SK-N-SH (cell line): ENCODE data around the gene CTXND1. TPM values are rescaled to one million over a fixed set of nuclear protein-coding genes. Genes with fewer than 3 reads are reported as not detected.

Source experiments
- CTCF ChIA-PET: fragments of 300-600, 350-600 bp; formaldehyde crosslinking; extraction: SDS; loops from one replicate; lab custom pipeline; 2021; lab: Yijun Ruan, JAX
- POLR2A ChIA-PET: fragments of 350-600 bp; sonication (Branson Sonifier 250); formaldehyde crosslinking; extraction: SDS; loops from one replicate; lab custom pipeline; 2020; ENCODE audit warnings: antibody characterized with exemption, inconsistent platforms; lab: Yijun Ruan, JAX
- DNase-seq: peaks from one replicate; pipeline ENCODE4 v3.0.0; 2012
- H2AFZ ChIP-seq: fragments of 200-600 bp; sonication (generic); 2 replicates; pipeline ENCODE4 v1.8.1; 2016; ENCODE audit warnings: antibody characterized with exemption, mild to moderate bottlenecking, low read depth
- H3F3A ChIP-seq: fragments of 200-600 bp; sonication (generic); replicated peaks from 2 replicates; pipeline ENCODE3; 2016; ENCODE audit warnings: antibody characterized with exemption, mild to moderate bottlenecking; ENCODE audit not compliant: insufficient read depth
- H3K27ac ChIP-seq, 2 experiments: fragments of 200-500 bp in 1 of 2; fragments of 200-600 bp in 1 of 2; sonication (Bioruptor generic) in 1 of 2; sonication (generic), shearing (Covaris generic) in 1 of 2; 2 replicates each; pipeline versions ENCODE4 v1.5.1 to v1.6.1; 2014 to 2016; ENCODE audit warnings: low read depth in 2 of 2, inconsistent platforms in 1 of 2, low read length in 1 of 2, mild to moderate bottlenecking in 1 of 2, mixed read lengths in 1 of 2
- H3K27me3 ChIP-seq: fragments of 200-600 bp; sonication (generic), shearing (Covaris generic); 2 replicates; pipeline ENCODE4 v1.6.1; 2016; ENCODE audit warnings: mixed run types; ENCODE audit not compliant: insufficient read depth
- H3K36me3 ChIP-seq, 2 experiments: fragments of 200-500 bp in 1 of 2; fragments of 200-600 bp in 1 of 2; sonication (Bioruptor generic) in 1 of 2; sonication (generic) in 1 of 2; replicated peaks in 1 of 2; 2 replicates each; pipeline versions ENCODE3 to v1.5.1; 2014 to 2016; ENCODE audit warnings: low read length in 1 of 2, mild to moderate bottlenecking in 1 of 2; ENCODE audit not compliant: insufficient read depth in 2 of 2, control insufficient read depth in 1 of 2
- H3K4me1 ChIP-seq, 2 experiments: fragments of 200-500 bp in 1 of 2; fragments of 200-600 bp in 1 of 2; sonication (Bioruptor generic) in 1 of 2; sonication (generic), shearing (Covaris generic) in 1 of 2; 2 replicates each; pipeline versions ENCODE4 v1.5.1 to v1.6.1; 2014 to 2016; ENCODE audit warnings: low read depth in 1 of 2, low read length in 1 of 2, mixed run types in 1 of 2; ENCODE audit not compliant: insufficient read depth in 2 of 2, control insufficient read depth in 1 of 2
- H3K4me2 ChIP-seq: fragments of 200-600 bp; sonication (generic), shearing (Covaris generic); 2 replicates; pipeline ENCODE4 v1.6.1; 2017; ENCODE audit warnings: mixed run types
- H3K4me3 ChIP-seq, 2 experiments: fragments of 200-500 bp in 1 of 2; fragments of 200-600 bp in 1 of 2; sonication (Bioruptor generic) in 1 of 2; sonication (generic), shearing (Covaris generic) in 1 of 2; 2 replicates each; pipeline versions ENCODE4 v1.5.1 to v1.8.1; 2014 to 2016; ENCODE audit warnings: low read depth in 2 of 2, inconsistent platforms in 1 of 2, low read length in 1 of 2, mild to moderate bottlenecking in 1 of 2, mixed read lengths in 1 of 2, moderate library complexity in 1 of 2
- H3K79me2 ChIP-seq: fragments of 200-600 bp; sonication (generic); 2 replicates; pipeline ENCODE4 v1.8.1; 2017; ENCODE audit warnings: mild to moderate bottlenecking; ENCODE audit not compliant: insufficient read depth
- H3K9ac ChIP-seq: fragments of 200-600 bp; sonication (generic); 2 replicates; pipeline ENCODE4 v1.6.1; 2017; ENCODE audit warnings: mixed run types
- H3K9me2 ChIP-seq: fragments of 200-600 bp; sonication (generic); 2 replicates; pipeline ENCODE4 v1.6.1; 2017; ENCODE audit warnings: mixed run types
- H3K9me3 ChIP-seq: fragments of 200-600 bp; sonication (generic); 2 replicates; pipeline ENCODE4 v1.6.1; 2017; ENCODE audit warnings: mixed run types, mild to moderate bottlenecking, moderate library complexity
- H4K20me1 ChIP-seq: fragments of 200-600 bp; sonication (generic); 2 replicates; pipeline ENCODE4 v1.6.1; 2017; ENCODE audit warnings: mild to moderate bottlenecking, mixed run types; ENCODE audit not compliant: insufficient read depth
- EZH2phosphoT487 ChIP-seq: fragments of 200-600 bp; sonication (generic); IDR thresholded peaks from 2 replicates; pipeline ENCODE4 v1.6.1; 2017; ENCODE audit warnings: low read depth, mixed run types, mild to moderate bottlenecking, antibody characterized with exemption, moderate library complexity, borderline replicate concordance
- FOXJ3 ChIP-seq: sonication (generic); formaldehyde crosslinking; IDR thresholded peaks from 2 replicates; pipeline ENCODE4 v1.5.1; 2020; ENCODE audit warnings: mild to moderate bottlenecking, missing genetic modification reagents
- GABPA ChIP-seq: IDR thresholded peaks from 2 replicates; pipeline ENCODE4 v1.4.0; 2012; ENCODE audit warnings: low read depth, mild to moderate bottlenecking
- GATA2 ChIP-seq: sonication (generic); formaldehyde crosslinking; IDR thresholded peaks from 2 replicates; pipeline ENCODE4 v1.5.0; 2020; ENCODE audit warnings: mild to moderate bottlenecking, missing genetic modification reagents
- MEF2A ChIP-seq: IDR thresholded peaks from 2 replicates; pipeline ENCODE4 v1.4.0; 2012; ENCODE audit warnings: low read depth, borderline replicate concordance
- MXI1 ChIP-seq: IDR thresholded peaks from 2 replicates; pipeline ENCODE4 v1.6.1; 2012; ENCODE audit warnings: mild to moderate bottlenecking, low read depth, low read length, improper control_type of control experiment
- NRF1 ChIP-seq: IDR thresholded peaks from 2 replicates; pipeline ENCODE4 v1.6.1; 2012; ENCODE audit warnings: low read depth, mild to moderate bottlenecking, low read length
- POLR2AphosphoS5 ChIP-seq: IDR thresholded peaks from 2 replicates; pipeline ENCODE4 v1.6.1; 2012; ENCODE audit warnings: low read depth, low read length
- RAD21 ChIP-seq: IDR thresholded peaks from 2 replicates; pipeline ENCODE4 v1.6.1; 2012; ENCODE audit warnings: mild to moderate bottlenecking, low read length
- RCOR1 ChIP-seq: fragments of 150-350 bp; IDR thresholded peaks from 2 replicates; pipeline ENCODE4 v1.6.1; 2017; ENCODE audit warnings: antibody characterized with exemption, low read length
- SMC3 ChIP-seq: IDR thresholded peaks from 2 replicates; pipeline ENCODE4 v1.6.1; 2012; ENCODE audit warnings: low read depth, low read length, improper control_type of control experiment
- TAF1 ChIP-seq: IDR thresholded peaks from 2 replicates; pipeline ENCODE4 v1.6.1; 2012; ENCODE audit warnings: low read depth, mild to moderate bottlenecking, low read length, moderate library complexity, borderline replicate concordance
- TCF12 ChIP-seq: IDR thresholded peaks from 2 replicates; pipeline ENCODE4 v1.4.0; 2012
- YY1 ChIP-seq: IDR thresholded peaks from 2 replicates; pipeline ENCODE4 v1.4.0; 2012; ENCODE audit warnings: low read depth, mild to moderate bottlenecking
- WGBS: methylation state at CpG from one replicate; pipeline ENCODE4 v1.1.6; 2017; ENCODE audit warnings: low lambda C conversion rate; 5-methylcytosine and 5-hydroxymethylcytosine counted together
- polyA plus RNA-seq, 3 experiments: library from polyadenylated mRNA; depleted of rRNA; stranded (reverse); fragments of >200 nt; gene quantifications; 2 replicates each; pipeline ENCODE4 v1.2.3, GENCODE V29; 2012
- TF ChIP-seq, protein P1 (sequence below): IDR thresholded peaks from 2 replicates; pipeline ENCODE4 v1.4.0; 2012; ENCODE audit warnings: low read depth
- TF ChIP-seq, protein P2 (sequence below): fragments of 200-600 bp; sonication (generic); IDR thresholded peaks from 2 replicates; pipeline ENCODE4 v1.6.1; 2017; ENCODE audit warnings: antibody characterized with exemption, mild to moderate bottlenecking, moderate library complexity
- TF ChIP-seq, protein P3 (sequence below): IDR thresholded peaks from 2 replicates; pipeline ENCODE4 v1.4.0; 2012; ENCODE audit warnings: low read depth, borderline replicate concordance
- TF ChIP-seq, protein P4 (sequence below): fragments of 150-350 bp; IDR thresholded peaks from 2 replicates; pipeline ENCODE4 v1.6.1; 2017; ENCODE audit warnings: antibody characterized with exemption, low read length, low read depth, borderline replicate concordance

CTXND1 gene
- polyA plus RNA-seq, 1 of the 3 experiments (the other 2 are of a cell fraction) = not detected

DNA sequence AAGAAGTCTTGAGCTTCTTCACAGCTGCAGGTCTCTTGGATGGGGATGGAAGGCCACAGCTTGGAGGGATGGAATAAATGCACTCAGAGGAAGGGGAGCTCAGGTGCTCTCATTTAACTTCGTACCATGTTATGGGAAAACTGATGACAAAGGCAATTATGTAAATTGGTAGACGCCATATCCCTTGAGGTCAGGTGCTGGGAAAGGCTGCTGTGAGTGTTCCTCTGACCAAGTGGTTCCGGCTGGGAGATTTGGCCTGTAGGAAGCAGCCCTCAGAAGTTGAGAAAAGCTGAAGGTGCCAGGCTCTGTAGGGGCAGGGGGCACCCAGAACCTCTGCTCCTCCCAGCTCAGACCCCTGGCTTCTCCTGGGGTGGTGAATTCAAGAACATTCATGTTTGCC lies 52.1 kb downstream of the CTXND1 start:
- H3K9ac ChIP-seq = no peak overlapping the region
- DNase-seq = no peak
- no peaks in the 10 kb centered on the region for H3K9me2 ChIP-seq
- no peak overlapping the region for H3K4me2 ChIP-seq
- H3K4me1 ChIP-seq = no peaks in the 10 kb centered on the region
- H2AFZ ChIP-seq = no peak overlapping the region
- 71% methylated on average over 3 of the region's 3 CpGs for whole genome bisulfite sequencing
- TF ChIP-seq MXI1 (no peak), EZH2phosphoT487 (no peak), SMC3 (no peak), NRF1 (no peak), RCOR1 (no peak), FOXJ3 (CRISPR knock-in tag) (no peak), GABPA (no peak), RAD21 (no peak)
- TF ChIP-seq, protein P1, sequence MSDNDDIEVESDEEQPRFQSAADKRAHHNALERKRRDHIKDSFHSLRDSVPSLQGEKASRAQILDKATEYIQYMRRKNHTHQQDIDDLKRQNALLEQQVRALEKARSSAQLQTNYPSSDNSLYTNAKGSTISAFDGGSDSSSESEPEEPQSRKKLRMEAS = no peak
- TF ChIP-seq, protein P2, sequence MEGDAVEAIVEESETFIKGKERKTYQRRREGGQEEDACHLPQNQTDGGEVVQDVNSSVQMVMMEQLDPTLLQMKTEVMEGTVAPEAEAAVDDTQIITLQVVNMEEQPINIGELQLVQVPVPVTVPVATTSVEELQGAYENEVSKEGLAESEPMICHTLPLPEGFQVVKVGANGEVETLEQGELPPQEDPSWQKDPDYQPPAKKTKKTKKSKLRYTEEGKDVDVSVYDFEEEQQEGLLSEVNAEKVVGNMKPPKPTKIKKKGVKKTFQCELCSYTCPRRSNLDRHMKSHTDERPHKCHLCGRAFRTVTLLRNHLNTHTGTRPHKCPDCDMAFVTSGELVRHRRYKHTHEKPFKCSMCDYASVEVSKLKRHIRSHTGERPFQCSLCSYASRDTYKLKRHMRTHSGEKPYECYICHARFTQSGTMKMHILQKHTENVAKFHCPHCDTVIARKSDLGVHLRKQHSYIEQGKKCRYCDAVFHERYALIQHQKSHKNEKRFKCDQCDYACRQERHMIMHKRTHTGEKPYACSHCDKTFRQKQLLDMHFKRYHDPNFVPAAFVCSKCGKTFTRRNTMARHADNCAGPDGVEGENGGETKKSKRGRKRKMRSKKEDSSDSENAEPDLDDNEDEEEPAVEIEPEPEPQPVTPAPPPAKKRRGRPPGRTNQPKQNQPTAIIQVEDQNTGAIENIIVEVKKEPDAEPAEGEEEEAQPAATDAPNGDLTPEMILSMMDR = no peak
- TF ChIP-seq, protein P3, sequence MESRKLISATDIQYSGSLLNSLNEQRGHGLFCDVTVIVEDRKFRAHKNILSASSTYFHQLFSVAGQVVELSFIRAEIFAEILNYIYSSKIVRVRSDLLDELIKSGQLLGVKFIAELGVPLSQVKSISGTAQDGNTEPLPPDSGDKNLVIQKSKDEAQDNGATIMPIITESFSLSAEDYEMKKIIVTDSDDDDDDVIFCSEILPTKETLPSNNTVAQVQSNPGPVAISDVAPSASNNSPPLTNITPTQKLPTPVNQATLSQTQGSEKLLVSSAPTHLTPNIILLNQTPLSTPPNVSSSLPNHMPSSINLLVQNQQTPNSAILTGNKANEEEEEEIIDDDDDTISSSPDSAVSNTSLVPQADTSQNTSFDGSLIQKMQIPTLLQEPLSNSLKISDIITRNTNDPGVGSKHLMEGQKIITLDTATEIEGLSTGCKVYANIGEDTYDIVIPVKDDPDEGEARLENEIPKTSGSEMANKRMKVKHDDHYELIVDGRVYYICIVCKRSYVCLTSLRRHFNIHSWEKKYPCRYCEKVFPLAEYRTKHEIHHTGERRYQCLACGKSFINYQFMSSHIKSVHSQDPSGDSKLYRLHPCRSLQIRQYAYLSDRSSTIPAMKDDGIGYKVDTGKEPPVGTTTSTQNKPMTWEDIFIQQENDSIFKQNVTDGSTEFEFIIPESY = no peak
- TF ChIP-seq, all 33 proteins: peak for 0
- POLR2A ChIA-PET = no interaction called here
- H4K20me1 ChIP-seq = no peaks in the 10 kb centered on the region
- no peak overlapping the region for H3K4me3 ChIP-seq
- H3K27ac ChIP-seq = no peak overlapping the region
- H3K36me3 ChIP-seq = no peaks in the 10 kb centered on the region
- H3K79me2 ChIP-seq = no peaks in the 10 kb centered on the region
- H3K9me3 ChIP-seq = no peaks in the 10 kb centered on the region
- H3F3A ChIP-seq = no peaks in the 10 kb centered on the region
- CTCF ChIA-PET = no interaction called here
- peaks cover 5% of the 10 kb centered on the region; the same call in 1 of the 2 replicates for H3K27me3 ChIP-seq

DNA sequence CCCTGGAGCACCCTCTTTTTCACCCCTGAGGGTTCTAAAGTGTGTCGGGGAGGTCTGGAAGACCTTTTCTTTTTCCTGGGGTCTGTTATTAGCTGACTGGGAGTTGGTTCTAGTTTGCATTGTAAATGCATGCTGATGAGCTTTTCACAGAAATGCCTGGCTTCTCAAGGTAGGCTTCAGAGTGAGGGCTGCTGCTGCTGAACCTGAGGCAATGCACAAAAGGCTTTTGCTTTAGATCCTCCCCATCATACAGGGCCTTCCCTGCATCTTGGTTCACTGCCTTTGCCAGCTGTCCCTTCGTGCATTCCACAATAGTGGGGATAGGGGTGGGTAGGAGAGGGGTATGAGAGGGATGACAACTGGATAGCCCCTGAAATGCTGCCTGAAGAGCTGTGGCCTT lies 52.6 kb downstream of the CTXND1 start:
- no peak for DNase-seq
- no peak overlapping the region for H3K4me3 ChIP-seq
- 13% methylated on average over 1 of the region's 2 CpGs for WGBS
- no peaks in the 10 kb centered on the region for H3K79me2 ChIP-seq
- no peak overlapping the region for H3K4me2 ChIP-seq
- H2AFZ ChIP-seq = no peak overlapping the region
- H3K36me3 ChIP-seq = no peaks in the 10 kb centered on the region
- no peaks in the 10 kb centered on the region for H3K9me2 ChIP-seq
- no peaks in the 10 kb centered on the region for H3K9me3 ChIP-seq
- H3K4me1 ChIP-seq = no peaks in the 10 kb centered on the region
- no peak overlapping the region for H3K27ac ChIP-seq
- H3K9ac ChIP-seq = no peak overlapping the region
- CTCF ChIA-PET = interaction anchor here (0.9 kb wide), 1 partner anchor 819 kb away, joined by 4 read pairs; no protein-coding TSS in a partner anchor
- H3K27me3 ChIP-seq = peaks cover 5% of the 10 kb centered on the region; the same call in 1 of the 2 replicates
- no peaks in the 10 kb centered on the region for H4K20me1 ChIP-seq
- no peaks in the 10 kb centered on the region for H3F3A ChIP-seq
- POLR2A ChIA-PET = no interaction called here
- TF ChIP-seq SMC3 (no peak), RAD21 (no peak), GATA2 (CRISPR knock-in tag) (no peak), GABPA (no peak), TAF1 (no peak), POLR2AphosphoS5 (no peak), YY1 (no peak), MEF2A (no peak), TCF12 (no peak)
- TF ChIP-seq, protein P3 = no peak
- TF ChIP-seq, protein P4, sequence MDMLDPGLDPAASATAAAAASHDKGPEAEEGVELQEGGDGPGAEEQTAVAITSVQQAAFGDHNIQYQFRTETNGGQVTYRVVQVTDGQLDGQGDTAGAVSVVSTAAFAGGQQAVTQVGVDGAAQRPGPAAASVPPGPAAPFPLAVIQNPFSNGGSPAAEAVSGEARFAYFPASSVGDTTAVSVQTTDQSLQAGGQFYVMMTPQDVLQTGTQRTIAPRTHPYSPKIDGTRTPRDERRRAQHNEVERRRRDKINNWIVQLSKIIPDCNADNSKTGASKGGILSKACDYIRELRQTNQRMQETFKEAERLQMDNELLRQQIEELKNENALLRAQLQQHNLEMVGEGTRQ = no peak
